ENCODE results near the gene UBE2D2. TPM values are rescaled to one million over a fixed set of nuclear protein-coding genes. Genes with fewer than 3 reads are reported as not detected.

The UBE2D2 gene
- total RNA-seq, 3 donors from 2014 or later, result 139 to 145 (median 140) TPM

DNA sequence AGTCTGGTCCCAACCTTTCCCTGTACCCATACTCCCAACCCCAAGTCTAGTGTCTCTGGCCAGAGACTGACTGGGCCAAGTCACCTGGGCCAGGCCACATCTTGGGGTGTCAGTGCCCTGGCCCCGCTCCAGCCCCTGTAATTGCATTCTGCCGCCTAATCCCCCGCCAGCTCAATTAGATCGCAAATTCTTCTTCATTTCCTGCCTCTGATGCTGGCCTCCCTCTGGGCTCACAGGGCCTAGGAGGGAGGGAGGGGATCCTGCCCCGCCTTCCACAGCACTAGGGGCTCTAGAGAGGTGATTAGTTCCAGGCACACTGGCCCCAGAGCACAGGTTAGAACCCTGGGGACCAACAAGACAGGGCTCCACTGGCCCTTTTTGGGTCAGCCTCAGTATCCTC, 92.5 kb downstream of the UBE2D2 start:
- DNase-seq (peak in 1 of 3 donors; percentile 41), ATAC-seq (no peak)
- Histone ChIP-seq H3K9me3 (no peaks in the 10 kb centered on the region), H3K4me3 (no peak overlapping the region), H3K36me3 (ENCODE audit: low read depth) (no peaks in the 10 kb centered on the region), H3K4me1 (ENCODE audit: low read depth) (peaks cover 64% of the 10 kb centered on the region)
- TF ChIP-seq, protein P1, sequence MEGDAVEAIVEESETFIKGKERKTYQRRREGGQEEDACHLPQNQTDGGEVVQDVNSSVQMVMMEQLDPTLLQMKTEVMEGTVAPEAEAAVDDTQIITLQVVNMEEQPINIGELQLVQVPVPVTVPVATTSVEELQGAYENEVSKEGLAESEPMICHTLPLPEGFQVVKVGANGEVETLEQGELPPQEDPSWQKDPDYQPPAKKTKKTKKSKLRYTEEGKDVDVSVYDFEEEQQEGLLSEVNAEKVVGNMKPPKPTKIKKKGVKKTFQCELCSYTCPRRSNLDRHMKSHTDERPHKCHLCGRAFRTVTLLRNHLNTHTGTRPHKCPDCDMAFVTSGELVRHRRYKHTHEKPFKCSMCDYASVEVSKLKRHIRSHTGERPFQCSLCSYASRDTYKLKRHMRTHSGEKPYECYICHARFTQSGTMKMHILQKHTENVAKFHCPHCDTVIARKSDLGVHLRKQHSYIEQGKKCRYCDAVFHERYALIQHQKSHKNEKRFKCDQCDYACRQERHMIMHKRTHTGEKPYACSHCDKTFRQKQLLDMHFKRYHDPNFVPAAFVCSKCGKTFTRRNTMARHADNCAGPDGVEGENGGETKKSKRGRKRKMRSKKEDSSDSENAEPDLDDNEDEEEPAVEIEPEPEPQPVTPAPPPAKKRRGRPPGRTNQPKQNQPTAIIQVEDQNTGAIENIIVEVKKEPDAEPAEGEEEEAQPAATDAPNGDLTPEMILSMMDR (IDR thresholded peaks at IDR 0.05), result no peak
- intact Hi-C loops (cut with DNase I, micrococcal nuclease), result no loop called here

DNA sequence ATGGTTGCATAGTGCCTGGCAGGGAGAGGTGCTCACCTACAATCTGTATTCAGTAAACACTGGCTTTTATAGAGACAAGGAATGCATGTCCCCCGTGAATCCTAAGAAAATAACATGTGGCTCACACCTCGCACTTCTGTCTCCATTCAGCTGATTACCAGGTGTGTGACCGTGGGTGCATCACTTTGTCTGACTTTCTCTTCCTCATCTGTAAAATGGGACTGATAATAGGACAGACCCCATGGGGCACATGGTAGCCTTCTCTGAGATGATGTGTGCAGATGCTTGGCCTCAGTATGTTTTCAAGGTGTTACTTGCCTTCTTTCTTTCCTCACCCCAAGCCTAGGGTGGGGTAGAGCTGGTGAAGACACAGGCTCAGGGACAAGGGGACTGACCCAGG, 93.3 kb downstream of the UBE2D2 start:
- no peaks in the 10 kb centered on the region for H3K9me3 ChIP-seq
- H3K4me3 ChIP-seq, result no peak overlapping the region
- DNase-seq (no peak), ATAC-seq (no peak)
- H3K36me3 ChIP-seq (ENCODE audit: low read depth), result no peaks in the 10 kb centered on the region
- intact Hi-C loops (cut with DNase I, micrococcal nuclease), result no loop called here
- TF ChIP-seq, protein P1 (IDR thresholded peaks at IDR 0.05), result no peak
- H3K4me1 ChIP-seq (ENCODE audit: low read depth), result peaks cover 72% of the 10 kb centered on the region

DNA sequence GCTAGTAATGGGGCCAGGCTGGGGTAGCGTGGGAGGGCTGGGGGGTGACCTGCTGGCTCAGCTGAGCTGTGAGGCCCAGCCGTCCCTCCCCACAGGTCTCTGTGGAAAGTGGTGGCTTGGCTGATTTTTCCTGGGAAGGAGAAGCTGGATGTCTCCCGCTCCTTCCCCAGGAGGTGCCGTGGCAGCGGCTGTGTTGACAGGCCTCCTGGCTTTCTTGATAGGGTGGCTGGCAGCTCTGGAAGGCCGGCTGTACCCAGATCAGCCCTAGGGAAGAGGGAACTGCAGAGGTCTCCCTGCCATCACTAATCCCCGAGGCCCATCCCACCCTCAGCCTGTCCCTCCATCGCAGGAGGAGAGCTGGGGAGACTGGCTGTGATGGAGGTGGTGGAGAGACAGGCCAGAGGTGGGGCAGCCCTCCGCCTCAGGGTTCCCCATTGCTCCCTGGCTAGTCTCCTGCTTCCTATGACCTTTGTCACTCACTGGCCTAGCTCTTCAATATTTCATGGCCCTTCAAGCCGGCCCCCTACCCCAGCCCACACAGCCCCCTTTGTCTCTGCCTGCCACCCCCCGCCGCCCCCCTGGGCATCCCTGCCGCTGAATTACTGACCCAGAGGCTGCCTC, 93.8 kb downstream of the UBE2D2 start:
- TF ChIP-seq, protein P1 (IDR thresholded peaks at IDR 0.05), result no peak
- Histone ChIP-seq H3K9me3 (no peaks in the 10 kb centered on the region), H3K4me1 (ENCODE audit: low read depth) (peaks cover 75% of the 10 kb centered on the region), H3K36me3 (ENCODE audit: low read depth) (no peaks in the 10 kb centered on the region), H3K4me3 (no peak overlapping the region)
- DNase-seq (peak in 1 of 3 donors; percentile 51), ATAC-seq (no peak)
- intact Hi-C loops (cut with DNase I, micrococcal nuclease), result no loop called here

DNA sequence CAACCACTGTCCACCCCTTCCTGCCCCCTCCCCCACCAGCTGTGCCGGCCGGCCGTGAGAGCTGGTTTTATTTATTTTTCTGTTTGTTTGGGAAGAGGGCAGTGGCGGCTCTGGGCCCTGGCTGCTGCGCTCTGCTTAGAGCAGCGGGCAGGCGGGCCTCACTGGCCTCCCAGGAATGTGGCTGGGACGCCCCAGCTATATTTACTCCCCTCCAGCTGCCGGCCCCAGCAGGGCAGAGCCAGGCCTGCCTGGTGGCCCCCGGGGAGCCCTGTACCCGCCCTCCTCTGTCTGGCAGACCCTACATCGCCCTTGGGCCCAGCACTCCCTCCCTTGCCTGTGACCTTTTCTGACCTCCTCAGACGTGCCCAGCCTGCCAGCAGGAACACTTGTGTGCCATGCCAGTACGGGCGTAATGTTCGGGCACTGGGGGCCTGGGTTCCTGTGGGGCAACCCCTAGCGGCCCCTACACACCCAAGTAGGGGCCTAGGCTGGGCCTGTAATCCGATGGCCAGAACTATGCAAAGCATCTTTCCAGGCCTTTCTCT, 94.7 kb downstream of the UBE2D2 start:
- Histone ChIP-seq H3K9me3 (no peaks in the 10 kb centered on the region), H3K4me1 (ENCODE audit: low read depth) (peaks cover 73% of the 10 kb centered on the region), H3K36me3 (ENCODE audit: low read depth) (no peaks in the 10 kb centered on the region), H3K4me3 (no peak overlapping the region)
- DNase-seq (peak in 2 of 3 donors; percentile 60 to 72), ATAC-seq (peak; percentile 32)
- TF ChIP-seq, protein P1 (IDR thresholded peaks at IDR 0.05), result no peak
- intact Hi-C loops (cut with DNase I, micrococcal nuclease), result no loop called here

DNA sequence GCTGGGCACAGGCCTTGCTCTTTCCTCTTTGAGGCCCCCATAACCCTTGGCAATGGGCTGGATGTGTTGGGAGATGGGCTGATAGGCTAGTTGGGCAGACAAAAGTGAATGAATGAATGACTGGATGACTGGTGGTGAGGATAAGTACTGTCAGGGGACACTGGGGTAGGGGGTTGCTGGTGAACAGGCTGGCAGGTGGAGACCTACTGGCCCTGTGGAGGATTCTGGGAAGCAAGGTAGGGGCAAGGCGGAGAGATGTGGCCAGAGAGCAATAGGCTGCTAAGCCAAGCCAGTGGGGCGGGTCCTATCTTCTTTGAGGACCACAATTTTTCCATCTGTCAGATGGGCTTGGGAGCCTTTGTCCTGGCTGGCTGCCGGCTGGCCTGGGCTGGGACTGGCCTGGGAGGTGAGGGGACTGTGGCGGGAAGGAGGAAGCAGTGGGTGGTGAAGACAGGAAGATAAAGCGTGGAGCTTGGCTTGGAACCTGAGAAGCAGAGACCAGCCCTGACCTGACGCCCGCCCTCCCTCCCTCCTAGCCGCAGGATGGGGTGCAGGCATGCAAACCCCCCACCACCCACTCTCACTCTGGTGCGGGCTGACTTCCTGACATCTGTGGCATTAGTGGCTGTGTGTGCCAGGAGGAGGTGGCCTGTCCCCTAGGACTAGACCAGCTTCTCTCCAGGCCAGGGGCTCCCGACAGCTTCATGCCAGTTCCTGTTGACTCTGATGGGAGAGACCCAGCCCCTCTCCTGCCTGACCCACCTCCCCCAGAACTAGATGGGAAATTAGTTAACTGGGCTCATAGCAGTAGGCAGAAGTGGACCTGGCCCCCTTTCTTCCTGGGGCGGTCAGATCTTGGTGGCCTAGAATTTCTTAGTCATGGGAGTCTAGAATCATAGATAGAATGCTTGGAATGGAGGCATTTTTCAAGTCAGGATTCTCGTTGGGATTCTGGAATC, 96.5 kb downstream of the UBE2D2 start:
- H3K4me3 ChIP-seq, result no peak overlapping the region
- intact Hi-C loops (cut with DNase I, micrococcal nuclease), result no loop called here
- ATAC-seq (no peak), DNase-seq (peak in 2 of 3 donors; percentile 39 to 62)
- no peaks in the 10 kb centered on the region for H3K36me3 ChIP-seq (ENCODE audit: low read depth)
- H3K9me3 ChIP-seq, result no peaks in the 10 kb centered on the region
- TF ChIP-seq, protein P1 (IDR thresholded peaks at IDR 0.05), result no peak
- H3K4me1 ChIP-seq (ENCODE audit: low read depth), result peaks cover 63% of the 10 kb centered on the region
